Measurements from ENCODE around the gene KIAA1217.

KIAA1217 gene

DNA sequence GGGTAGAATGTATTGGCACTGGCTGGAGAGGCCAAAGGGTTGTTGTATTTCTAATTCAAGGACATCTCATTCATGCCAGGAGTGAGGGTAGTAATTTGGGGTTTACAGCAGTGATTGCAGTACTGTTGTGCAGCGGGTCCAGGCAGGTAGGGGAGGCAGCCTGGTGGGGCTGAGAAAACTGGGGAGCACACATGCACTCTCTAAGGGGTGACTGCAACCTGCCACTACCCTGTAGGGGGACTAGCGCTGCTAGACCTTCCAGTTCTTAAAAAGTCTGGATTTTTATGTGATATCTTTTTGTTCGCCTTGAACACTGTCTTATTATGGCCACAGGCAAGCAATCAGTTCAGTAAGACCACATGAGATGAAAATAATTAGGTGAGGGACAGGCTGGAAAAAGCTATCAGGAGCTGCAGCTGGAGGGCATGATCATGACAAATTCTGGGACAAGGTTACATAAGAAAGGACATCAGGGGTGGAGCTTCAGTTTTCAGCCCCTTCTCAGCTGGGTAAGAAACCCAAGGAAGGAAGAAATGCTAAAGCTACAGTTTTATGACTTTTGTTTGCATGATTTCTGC is 365.7 kb downstream of the KIAA1217 start:
- TF ChIP-seq, protein P1, sequence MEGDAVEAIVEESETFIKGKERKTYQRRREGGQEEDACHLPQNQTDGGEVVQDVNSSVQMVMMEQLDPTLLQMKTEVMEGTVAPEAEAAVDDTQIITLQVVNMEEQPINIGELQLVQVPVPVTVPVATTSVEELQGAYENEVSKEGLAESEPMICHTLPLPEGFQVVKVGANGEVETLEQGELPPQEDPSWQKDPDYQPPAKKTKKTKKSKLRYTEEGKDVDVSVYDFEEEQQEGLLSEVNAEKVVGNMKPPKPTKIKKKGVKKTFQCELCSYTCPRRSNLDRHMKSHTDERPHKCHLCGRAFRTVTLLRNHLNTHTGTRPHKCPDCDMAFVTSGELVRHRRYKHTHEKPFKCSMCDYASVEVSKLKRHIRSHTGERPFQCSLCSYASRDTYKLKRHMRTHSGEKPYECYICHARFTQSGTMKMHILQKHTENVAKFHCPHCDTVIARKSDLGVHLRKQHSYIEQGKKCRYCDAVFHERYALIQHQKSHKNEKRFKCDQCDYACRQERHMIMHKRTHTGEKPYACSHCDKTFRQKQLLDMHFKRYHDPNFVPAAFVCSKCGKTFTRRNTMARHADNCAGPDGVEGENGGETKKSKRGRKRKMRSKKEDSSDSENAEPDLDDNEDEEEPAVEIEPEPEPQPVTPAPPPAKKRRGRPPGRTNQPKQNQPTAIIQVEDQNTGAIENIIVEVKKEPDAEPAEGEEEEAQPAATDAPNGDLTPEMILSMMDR (IDR thresholded peaks at IDR 0.05; ENCODE audit: extremely low read depth, missing control alignments): no peak

DNA sequence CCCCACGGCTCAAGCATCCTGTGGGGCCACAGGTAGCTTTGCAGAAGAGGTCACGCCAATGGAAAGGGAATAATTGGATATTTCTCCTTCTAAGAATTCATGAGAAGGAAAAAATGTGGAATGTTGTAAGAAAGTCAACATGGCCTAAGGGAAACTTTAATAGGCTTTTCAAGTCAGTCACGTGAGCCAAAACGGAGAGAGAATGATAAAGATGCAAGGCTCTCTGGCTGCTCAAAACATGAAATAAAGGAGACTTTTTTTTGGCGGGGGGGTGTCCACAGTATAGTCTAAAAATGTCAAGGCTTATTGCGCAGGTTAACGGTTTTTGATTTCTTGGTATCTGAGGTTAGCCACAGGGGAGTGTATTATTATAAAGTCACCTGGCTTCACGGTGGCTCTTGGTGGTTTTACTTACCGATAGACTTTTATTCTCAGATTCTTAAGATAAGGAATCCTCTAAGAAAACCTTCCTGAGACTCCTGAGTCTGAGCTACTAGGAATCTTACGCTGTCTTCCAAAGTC is 366.6 kb downstream of the KIAA1217 start:
- TF ChIP-seq, protein P1 (IDR thresholded peaks at IDR 0.05; ENCODE audit: extremely low read depth, missing control alignments): no peak
- no peak for DNase-seq (ENCODE audit: low spot score)

More for the DNA sequence above, 365.7 kb downstream of the KIAA1217 start:
- no peak for DNase-seq (ENCODE audit: low spot score)

DNA sequence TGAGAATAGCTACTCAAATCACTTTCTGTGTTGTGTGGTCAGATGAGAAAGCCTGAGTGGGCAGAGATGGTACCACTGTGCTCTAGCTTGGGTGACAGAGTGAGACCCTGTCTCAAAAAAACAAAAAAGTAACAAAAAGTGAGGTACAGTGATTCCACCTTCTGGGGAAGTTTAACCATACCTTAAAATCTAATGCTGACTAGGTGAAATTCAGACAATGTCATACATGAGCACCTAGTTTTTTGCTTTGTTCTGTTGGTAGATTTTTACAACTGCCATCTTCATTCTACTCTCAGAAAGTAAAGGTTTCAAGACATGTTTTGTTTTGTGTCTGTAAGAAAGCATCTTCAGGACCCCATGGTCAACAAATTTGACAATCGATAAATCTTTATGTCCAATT is 370.5 kb downstream of the KIAA1217 start:
- DNase-seq (ENCODE audit: low spot score): no peak
- TF ChIP-seq, protein P1 (IDR thresholded peaks at IDR 0.05; ENCODE audit: extremely low read depth, missing control alignments): no peak

DNA sequence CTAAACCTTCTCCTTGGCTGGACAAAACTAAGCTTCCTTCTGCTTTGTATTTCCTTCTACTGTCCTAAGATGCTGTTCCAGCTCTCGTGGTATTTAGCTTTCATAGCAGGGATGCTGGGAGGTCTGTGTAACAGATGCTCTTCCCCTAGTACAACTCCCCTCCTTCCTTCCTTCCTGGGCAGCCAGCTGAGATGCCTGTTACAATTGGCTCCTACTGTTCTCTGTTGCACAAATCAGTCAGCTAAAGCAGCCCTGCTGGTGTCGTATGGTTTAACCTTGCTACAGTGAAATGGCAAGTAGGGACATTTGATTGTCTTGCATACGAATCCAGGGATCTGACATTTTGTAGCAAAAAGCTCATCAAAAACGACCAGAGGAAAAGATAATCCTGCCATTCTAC is 371.0 kb downstream of the KIAA1217 start:
- TF ChIP-seq, protein P1 (IDR thresholded peaks at IDR 0.05; ENCODE audit: extremely low read depth, missing control alignments): no peak
- DNase-seq (ENCODE audit: low spot score): no peak

DNA sequence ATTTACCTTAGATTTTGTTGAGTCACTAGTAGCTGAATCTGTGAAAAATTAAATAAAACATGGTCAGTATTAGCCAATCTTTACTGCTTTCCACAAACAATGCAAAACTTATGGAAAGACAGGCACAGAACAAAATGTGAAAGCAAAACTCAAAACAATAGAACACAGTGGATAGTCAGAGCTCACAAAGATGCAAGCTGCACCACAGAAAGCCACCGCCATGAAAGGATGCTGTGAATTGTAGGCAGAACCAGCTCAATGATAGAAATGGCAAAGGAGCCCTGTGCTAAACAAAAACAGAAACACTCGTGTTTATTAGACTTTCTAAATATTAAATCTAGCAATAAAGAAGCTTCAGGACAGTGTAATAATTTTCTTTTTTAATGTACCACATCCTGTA is 380.3 kb downstream of the KIAA1217 start:
- TF ChIP-seq, protein P1 (IDR thresholded peaks at IDR 0.05; ENCODE audit: extremely low read depth, missing control alignments): no peak
- no peak for DNase-seq (ENCODE audit: low spot score)

DNA sequence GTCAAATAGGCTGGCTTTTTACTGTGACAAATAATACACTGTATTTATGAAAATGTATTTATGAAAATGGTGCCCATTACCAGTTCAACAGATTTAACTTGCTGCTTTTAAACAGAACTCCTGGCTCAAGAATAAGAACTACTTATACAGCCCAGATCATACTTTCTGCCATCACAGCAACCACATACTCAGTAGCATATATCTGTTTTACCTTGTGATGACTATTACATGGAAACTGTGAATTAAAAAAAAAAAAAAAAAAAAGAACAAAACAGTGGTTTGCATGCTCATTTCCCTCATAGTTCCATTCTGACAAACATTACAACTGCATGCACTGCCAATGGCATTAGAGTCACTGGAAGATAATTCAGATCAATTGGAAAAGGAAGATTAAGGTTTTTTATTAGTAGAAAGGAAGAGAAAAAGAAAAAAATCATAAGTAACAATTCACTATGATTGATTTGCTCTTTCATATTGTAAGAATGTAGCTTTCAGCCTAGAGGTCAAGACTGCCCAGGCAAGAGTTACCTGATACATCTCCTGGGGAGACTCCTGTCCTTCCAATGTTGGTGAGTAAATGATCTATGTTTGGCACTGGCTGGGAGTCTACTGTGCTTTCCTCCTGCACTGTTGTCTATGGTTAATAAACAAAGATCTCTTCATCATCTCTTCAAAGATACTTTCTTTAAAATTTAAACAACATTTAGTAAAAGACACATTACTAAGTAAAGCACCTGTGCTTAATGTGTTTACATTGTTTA is 381.9 kb downstream of the KIAA1217 start:
- DNase-seq (ENCODE audit: low spot score): no peak
- TF ChIP-seq, protein P1 (IDR thresholded peaks at IDR 0.05; ENCODE audit: extremely low read depth, missing control alignments): no peak

DNA sequence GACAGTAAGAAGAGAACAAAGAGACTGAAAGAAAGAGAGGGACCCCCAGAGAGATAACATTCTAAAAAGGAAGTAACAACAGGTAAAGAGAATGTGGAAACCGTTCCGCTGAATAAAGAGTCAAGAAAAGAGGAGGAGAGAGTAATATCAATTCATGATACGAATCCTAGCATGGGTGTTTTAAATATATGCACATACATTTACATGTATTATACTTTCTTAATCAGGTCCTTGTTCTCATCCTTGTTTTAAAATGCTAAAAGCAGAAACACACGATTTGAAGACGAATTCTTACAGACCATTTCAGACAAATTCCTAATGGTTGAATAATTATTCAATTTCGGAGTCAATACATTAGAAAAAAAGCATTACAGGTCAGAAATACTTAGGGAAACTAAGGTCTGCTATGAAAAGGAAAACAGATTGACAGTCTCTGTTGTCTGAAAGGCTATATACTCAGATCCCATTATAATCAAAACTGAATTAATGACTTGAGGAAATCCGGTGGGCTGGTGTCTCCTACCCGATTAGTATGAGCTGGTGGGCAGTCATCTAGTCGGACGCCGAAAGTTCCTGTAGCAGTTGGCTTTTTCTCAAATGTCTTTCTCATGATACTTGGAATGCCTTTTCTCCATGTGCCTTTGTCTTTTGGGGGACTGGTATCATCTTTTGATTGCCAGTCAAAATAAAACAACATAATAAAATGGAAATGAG is 387.4 kb downstream of the KIAA1217 start:
- TF ChIP-seq, protein P1 (IDR thresholded peaks at IDR 0.05; ENCODE audit: extremely low read depth, missing control alignments): no peak
- no peak for DNase-seq (ENCODE audit: low spot score)

Measured in GM20000 (cell line).